Measurements from ENCODE around the gene NFATC2.

NFATC2 gene

DNA sequence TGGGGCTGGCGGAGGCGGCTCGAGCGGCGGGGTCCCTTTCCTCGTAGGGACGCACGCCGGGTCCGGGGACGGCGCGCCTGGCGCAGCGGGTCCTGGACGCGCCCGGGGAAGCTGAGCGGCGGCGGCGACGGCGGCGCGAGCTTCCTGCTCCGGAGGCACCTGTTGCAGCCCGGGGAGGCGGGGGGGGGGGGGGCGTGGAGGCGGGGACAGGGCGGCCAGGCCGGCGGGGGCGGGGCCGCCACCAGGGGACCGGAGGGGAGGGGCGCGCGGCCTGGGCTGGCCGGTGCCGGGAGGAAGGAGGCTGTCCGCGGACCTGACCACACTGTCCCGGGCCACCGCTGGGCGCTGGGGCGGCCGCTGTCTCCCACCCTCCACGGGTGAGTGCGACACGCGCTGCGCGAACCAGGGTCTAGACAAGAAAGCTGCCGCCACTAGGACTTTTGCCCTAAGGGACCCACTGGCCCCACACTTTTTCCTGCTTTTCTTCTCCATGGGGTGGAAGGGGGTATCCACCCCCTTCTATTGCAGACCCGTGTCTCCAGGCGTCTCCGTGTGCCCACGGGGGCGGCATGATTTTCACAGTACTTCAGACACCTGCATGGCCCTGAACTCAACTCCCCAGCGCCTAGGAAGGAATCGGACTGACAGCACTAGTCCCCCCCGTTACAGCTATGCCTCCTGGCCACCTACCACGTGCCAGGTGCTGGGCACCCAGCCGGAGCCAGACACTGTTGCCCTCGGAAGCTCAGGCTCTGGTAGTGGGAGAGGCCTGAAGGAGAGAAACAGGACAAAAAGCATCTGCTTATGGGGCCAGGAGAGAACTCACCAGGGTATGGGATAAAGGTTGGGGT is at the start of gene NFATC2:
TSS of gene NFATC2 (minus strand) at position 149 of the 851 bp plus-strand sequence. CDS start 220 bp downstream, outside the sequence.
- peak within 1 kb of the TSS; percentile 42; the same call in 1 of the 2 replicates for H3K4me3 ChIP-seq (ENCODE audit: low read length)
- no peak for TF ChIP-seq ZNF274 (IDR thresholded peaks at IDR 0.05; ENCODE audit: low read depth, low read length)

GRCh38 chr20:51591871-51592270 is 49.4 kb upstream of the NFATC2 start:
- H3K4me3 ChIP-seq (ENCODE audit: low read length) = no peak overlapping the region
- TF ChIP-seq ZNF274 (IDR thresholded peaks at IDR 0.05; ENCODE audit: low read depth, low read length) = no peak

DNA sequence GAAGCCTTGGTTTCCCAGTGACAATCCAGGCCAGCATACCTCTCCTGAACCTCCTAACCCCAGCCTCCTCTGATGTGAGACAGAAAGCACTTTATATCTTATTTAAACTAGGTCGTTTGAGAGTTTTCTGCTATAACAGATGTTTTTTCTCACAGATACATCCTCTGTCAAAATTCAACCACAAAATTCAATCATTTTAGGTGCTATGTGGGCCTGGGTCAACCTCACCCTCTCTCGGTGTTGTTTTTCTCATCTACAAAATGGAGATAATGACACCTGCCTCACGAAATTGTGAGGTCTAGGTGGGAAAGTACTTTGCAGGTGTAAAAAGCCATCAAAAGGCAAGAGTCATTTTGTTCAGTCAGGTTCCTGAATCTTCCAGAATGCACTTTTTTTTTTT is 46.2 kb upstream of the NFATC2 start:
- H3K4me3 ChIP-seq (ENCODE audit: low read length) = no peak overlapping the region
- TF ChIP-seq ZNF274 (IDR thresholded peaks at IDR 0.05; ENCODE audit: low read depth, low read length) = no peak

DNA sequence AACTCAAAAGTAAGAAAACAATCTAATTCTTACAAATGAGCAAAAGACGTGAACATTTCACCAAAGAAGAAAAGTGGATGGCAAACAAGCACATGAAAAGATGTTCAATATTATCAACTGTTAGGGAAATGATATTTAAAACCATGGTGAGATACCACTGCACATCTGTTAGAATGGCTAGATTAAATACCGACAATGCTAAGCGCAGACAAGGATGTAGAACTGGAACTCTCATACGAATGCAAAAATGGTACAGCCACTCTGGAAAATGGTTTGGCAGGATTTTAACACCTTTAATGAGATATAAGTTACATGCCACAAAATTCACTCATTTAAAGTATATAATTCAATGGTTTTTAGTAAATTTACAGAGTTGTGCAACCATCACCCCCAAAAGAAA is 44.6 kb upstream of the NFATC2 start:
- TF ChIP-seq ZNF274 (IDR thresholded peaks at IDR 0.05; ENCODE audit: low read depth, low read length) = no peak
- no peak overlapping the region for H3K4me3 ChIP-seq (ENCODE audit: low read length)

GRCh38 chr20:51586005-51586440 is 43.5 kb upstream of the NFATC2 start:
- no peak for TF ChIP-seq ZNF274 (IDR thresholded peaks at IDR 0.05; ENCODE audit: low read depth, low read length)
- H3K4me3 ChIP-seq (ENCODE audit: low read length) = no peak overlapping the region

GRCh38 chr20:51585148-51585547 is 42.6 kb upstream of the NFATC2 start:
- no peak overlapping the region for H3K4me3 ChIP-seq (ENCODE audit: low read length)
- no peak for TF ChIP-seq ZNF274 (IDR thresholded peaks at IDR 0.05; ENCODE audit: low read depth, low read length)

- no peak overlapping the region for H3K4me3 ChIP-seq (ENCODE audit: low read length)
- TF ChIP-seq ZNF274 (IDR thresholded peaks at IDR 0.05; ENCODE audit: low read depth, low read length) = no peak
Observed at GRCh38 chr20:51584737-51585136, 42.2 kb upstream of the NFATC2 start.

- no peak overlapping the region for H3K4me3 ChIP-seq (ENCODE audit: low read length)
- no peak for TF ChIP-seq ZNF274 (IDR thresholded peaks at IDR 0.05; ENCODE audit: low read depth, low read length)
Observed at GRCh38 chr20:51584116-51584515, 41.6 kb upstream of the NFATC2 start.

DNA sequence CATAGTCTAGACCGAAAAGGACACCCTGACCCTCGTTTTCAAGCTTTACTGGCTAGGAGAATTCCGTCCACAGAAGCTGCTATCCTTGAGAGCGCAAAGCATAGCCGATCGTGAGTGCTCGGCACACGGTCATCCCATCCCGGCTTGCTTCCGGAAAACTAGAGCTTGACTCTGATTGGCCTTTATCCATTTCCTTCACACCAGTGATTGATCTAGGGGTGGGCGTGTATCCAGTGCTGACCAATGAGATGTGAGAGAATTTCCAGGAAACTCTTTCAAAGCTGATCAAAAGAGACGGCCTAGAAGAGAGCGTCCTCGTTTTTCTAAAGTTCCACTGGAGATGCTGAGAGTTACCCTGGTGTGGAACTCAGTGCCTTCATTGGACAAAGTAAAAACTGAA is 41.0 kb upstream of the NFATC2 start:
- no peak for TF ChIP-seq ZNF274 (IDR thresholded peaks at IDR 0.05; ENCODE audit: low read depth, low read length)
- no peak overlapping the region for H3K4me3 ChIP-seq (ENCODE audit: low read length)

GRCh38 chr20:51583073-51583472 is 40.6 kb upstream of the NFATC2 start:
- H3K4me3 ChIP-seq (ENCODE audit: low read length) = no peak overlapping the region
- TF ChIP-seq ZNF274 (IDR thresholded peaks at IDR 0.05; ENCODE audit: low read depth, low read length) = no peak

- no peak overlapping the region for H3K4me3 ChIP-seq (ENCODE audit: low read length)
- no peak for TF ChIP-seq ZNF274 (IDR thresholded peaks at IDR 0.05; ENCODE audit: low read depth, low read length)
Observed at GRCh38 chr20:51581571-51581970, 39.1 kb upstream of the NFATC2 start.

DNA sequence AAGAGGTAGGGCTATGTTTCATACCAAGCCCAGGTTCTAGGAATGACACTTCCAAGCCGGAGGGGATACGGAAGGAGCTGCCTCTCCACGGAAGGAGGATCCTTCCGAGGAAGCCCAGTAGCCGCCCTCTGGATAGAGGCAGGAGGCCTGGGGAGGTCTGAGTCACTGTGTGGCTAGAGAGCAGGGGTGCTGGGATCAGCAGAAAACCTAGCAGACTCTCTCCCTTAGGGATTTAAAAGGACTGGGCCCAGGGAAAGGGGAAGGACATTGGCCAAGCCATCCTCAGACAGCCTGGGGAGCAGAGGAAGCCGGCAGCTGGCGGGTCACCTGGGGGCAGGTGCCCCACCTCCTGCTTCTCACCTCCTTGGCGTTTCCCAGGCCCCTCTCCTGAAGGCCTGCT is 36.6 kb upstream of the NFATC2 start:
- no peak for TF ChIP-seq ZNF274 (IDR thresholded peaks at IDR 0.05; ENCODE audit: low read depth, low read length)
- H3K4me3 ChIP-seq (ENCODE audit: low read length) = no peak overlapping the region

- H3K4me3 ChIP-seq (ENCODE audit: low read length) = no peak overlapping the region
- no peak for TF ChIP-seq ZNF274 (IDR thresholded peaks at IDR 0.05; ENCODE audit: low read depth, low read length)
Observed at GRCh38 chr20:51578145-51578459, 35.6 kb upstream of the NFATC2 start.

DNA sequence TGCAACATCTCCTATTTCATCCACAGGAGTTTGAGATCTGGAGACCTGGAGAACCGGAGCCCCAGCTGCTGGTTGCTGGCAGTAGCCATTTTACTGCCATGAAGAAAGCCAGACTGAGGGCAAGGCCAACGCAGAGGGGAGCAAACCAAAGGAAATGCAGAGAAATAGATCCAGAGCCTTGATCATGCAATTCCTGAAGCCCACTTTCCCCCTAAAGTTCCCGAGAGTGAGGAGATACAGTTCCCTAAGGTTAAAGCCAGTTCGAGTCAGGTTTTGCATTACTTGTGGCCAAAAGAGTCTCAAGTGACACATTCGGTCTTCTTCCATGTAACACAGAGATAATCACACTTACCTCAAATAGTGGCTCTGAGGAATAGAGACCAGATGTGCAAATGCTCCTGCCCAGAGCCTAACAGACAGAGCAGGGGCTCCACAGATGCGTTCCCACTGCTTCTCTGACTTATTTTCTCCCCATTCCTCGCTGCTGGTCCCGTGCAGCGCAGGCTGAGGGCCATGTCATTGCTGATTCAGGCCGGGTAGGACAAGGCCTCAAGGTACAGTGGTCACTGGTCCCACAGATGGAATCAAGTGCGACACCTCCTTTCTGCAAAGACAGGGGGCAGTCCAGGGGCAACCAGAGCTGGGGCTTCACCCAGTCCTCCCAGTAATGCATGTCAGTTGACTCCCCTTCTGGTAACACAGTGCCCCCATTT is 35.1 kb upstream of the NFATC2 start:
- TF ChIP-seq ZNF274 (IDR thresholded peaks at IDR 0.05; ENCODE audit: low read depth, low read length) = no peak
- no peak overlapping the region for H3K4me3 ChIP-seq (ENCODE audit: low read length)

DNA sequence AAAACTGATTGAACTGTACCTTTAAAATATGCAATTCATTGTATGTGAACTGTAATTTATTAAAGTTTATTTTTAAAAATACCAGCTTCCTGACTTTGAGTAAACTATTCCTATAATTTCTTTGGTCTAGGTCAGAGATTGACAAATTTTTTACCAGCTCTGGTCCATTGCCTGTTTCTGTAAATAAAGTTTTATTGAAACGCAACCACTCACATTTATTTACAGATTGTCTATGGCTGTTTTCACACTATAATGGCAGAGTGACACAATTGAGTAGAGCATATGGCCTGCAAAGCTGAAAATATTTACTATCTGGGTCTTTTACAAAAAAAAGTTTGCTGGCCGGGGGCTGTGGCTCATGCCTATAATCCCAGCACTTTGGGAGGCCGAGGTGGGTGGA is 33.0 kb upstream of the NFATC2 start:
- TF ChIP-seq ZNF274 (IDR thresholded peaks at IDR 0.05; ENCODE audit: low read depth, low read length) = no peak
- no peak overlapping the region for H3K4me3 ChIP-seq (ENCODE audit: low read length)

All from GM08714 (cell line).